H1 (cell line): Measurements from ENCODE around the gene RIPOR3. TPM values are rescaled to one million over a fixed set of nuclear protein-coding genes. Genes with fewer than 3 reads are reported as not detected.

Source experiments
- CTCF ChIA-PET: fragments of 300-600 bp; sonication (Branson Sonifier 250); formaldehyde crosslinking; loops from one replicate; lab custom pipeline; 2021; ENCODE audit not compliant: partially characterized antibody; lab: Charles Lee
- POLR2A ChIA-PET: fragments of 300-600 bp; sonication (Branson Sonifier 250); formaldehyde crosslinking; loops from one replicate; lab custom pipeline; 2021; ENCODE audit warnings: inconsistent platforms; ENCODE audit not compliant: partially characterized antibody; lab: Charles Lee
- DNase-seq, 2 experiments: peaks; one replicate each; pipeline versions ENCODE4 v3.0.0 to v3.0.0-alpha.2; 2010 to 2022; ENCODE audit warnings: low spot score in 2 of 2, low read depth in 1 of 2, mixed read lengths in 1 of 2
- FAIRE-seq: peaks from 2 replicates; lab custom pipeline; 2011; peaks lifted over from hg19 to GRCh38; lab: Jason Lieb, UNC
- H2AFZ ChIP-seq: 2 replicates; pipeline ENCODE4 v1.8.1; 2012; ENCODE audit warnings: low read length, inconsistent platforms
- H2AK5ac ChIP-seq: 2 replicates; pipeline ENCODE4 v1.6.1; 2013; ENCODE audit warnings: low read depth, low read length
- H2BK120ac ChIP-seq: replicated peaks from 2 replicates; pipeline ENCODE3; 2013; ENCODE audit warnings: low read depth, low read length, inconsistent platforms
- H2BK12ac ChIP-seq: 2 replicates; pipeline ENCODE4 v1.6.1; 2013; ENCODE audit warnings: low read depth, low read length
- H2BK15ac ChIP-seq: 2 replicates; pipeline ENCODE4 v1.6.1; 2013; ENCODE audit warnings: low read length
- H2BK20ac ChIP-seq: 2 replicates; pipeline ENCODE4 v1.6.1; 2013; ENCODE audit warnings: low read length
- H2BK5ac ChIP-seq: 2 replicates; pipeline ENCODE4 v1.6.1; 2013; ENCODE audit warnings: low read depth, low read length
- H3K14ac ChIP-seq: 2 replicates; pipeline ENCODE4 v1.6.1; 2013; ENCODE audit warnings: inconsistent platforms; ENCODE audit not compliant: insufficient read length
- H3K18ac ChIP-seq: 2 replicates; pipeline ENCODE4 v1.6.1; 2013; ENCODE audit warnings: low read length; ENCODE audit errors: extremely low read depth
- H3K23ac ChIP-seq: 2 replicates; pipeline ENCODE4 v1.6.1; 2013; ENCODE audit warnings: inconsistent platforms; ENCODE audit not compliant: insufficient read length
- H3K23me2 ChIP-seq: 2 replicates; pipeline ENCODE4 v1.6.1; 2013; ENCODE audit warnings: low read depth, low read length
- H3K27ac ChIP-seq: 2 replicates; pipeline ENCODE4 v1.6.1; 2011; ENCODE audit warnings: low read depth, low read length, inconsistent platforms
- H3K27me3 ChIP-seq, 4 experiments: replicated peaks in 1 of 4; 1 replicate in 1 of 4; 2 replicates in 3 of 4; pipeline versions ENCODE4 v1.6.1 to v1.8.1; 2011 to 2013; ENCODE audit warnings: low read length in 3 of 4, mild to moderate bottlenecking in 3 of 4, inconsistent platforms in 2 of 4, mixed read lengths in 2 of 4, moderate library complexity in 1 of 4; ENCODE audit not compliant: control insufficient read depth in 3 of 4, insufficient read depth in 3 of 4; ENCODE audit errors: extremely low read depth in 1 of 4
- H3K36me3 ChIP-seq, 4 experiments: 2 replicates each; pipeline versions ENCODE4 v1.6.1 to v1.8.1; 2011 to 2013; ENCODE audit warnings: mild to moderate bottlenecking in 4 of 4, low read length in 3 of 4, moderate library complexity in 2 of 4, control low read depth in 1 of 4, inconsistent platforms in 1 of 4; ENCODE audit not compliant: insufficient read depth in 4 of 4, control insufficient read depth in 2 of 4
- H3K4ac ChIP-seq: replicated peaks from 2 replicates; pipeline ENCODE3; 2013; ENCODE audit warnings: low read length, low read depth, mixed read lengths, inconsistent platforms; ENCODE audit not compliant: insufficient read length
- H3K4me1 ChIP-seq, 4 experiments: replicated peaks in 1 of 4; 1 replicate in 1 of 4; 2 replicates in 3 of 4; pipeline versions ENCODE4 v1.6.1 to v1.8.1; 2011 to 2013; ENCODE audit warnings: low read length in 3 of 4, inconsistent platforms in 2 of 4, mixed read lengths in 1 of 4; ENCODE audit not compliant: insufficient read depth in 4 of 4, control insufficient read depth in 3 of 4
- H3K4me2 ChIP-seq, 2 experiments: 2 replicates each; pipeline versions ENCODE4 v1.6.1 to v1.8.1; 2011 to 2013; ENCODE audit warnings: low read depth in 2 of 2, low read length in 2 of 2, control low read depth in 1 of 2, inconsistent platforms in 1 of 2, mild to moderate bottlenecking in 1 of 2; ENCODE audit not compliant: insufficient read depth in 1 of 2
- H3K4me3 ChIP-seq, 4 experiments: fragments of 200-600, 300-600 bp in 1 of 4; sonication (generic), shearing (Covaris generic), sonication (Bioruptor Twin) in 1 of 4; 2 replicates each; pipeline versions ENCODE4 v1.5.1 to v1.8.1; 2011 to 2016; ENCODE audit warnings: low read length in 4 of 4, low read depth in 3 of 4, control low read depth in 2 of 4, inconsistent platforms in 2 of 4, mild to moderate bottlenecking in 2 of 4, mixed read lengths in 1 of 4, moderate library complexity in 1 of 4; ENCODE audit not compliant: insufficient read depth in 2 of 4; ENCODE audit errors: extremely low read depth in 1 of 4
- H3K56ac ChIP-seq: replicated peaks from 2 replicates; pipeline ENCODE3; 2013; ENCODE audit warnings: low read depth, mild to moderate bottlenecking, mixed read lengths, low read length, inconsistent platforms; ENCODE audit not compliant: insufficient read length
- H3K79me1 ChIP-seq: 2 replicates; pipeline ENCODE4 v1.6.1; 2013; ENCODE audit warnings: low read depth, low read length, control low read depth
- H3K79me2 ChIP-seq, 2 experiments: 2 replicates each; pipeline versions ENCODE4 v1.6.1 to v1.8.1; 2012 to 2013; ENCODE audit warnings: low read length in 2 of 2, mild to moderate bottlenecking in 2 of 2, inconsistent platforms in 1 of 2; ENCODE audit not compliant: insufficient read depth in 2 of 2, control insufficient read depth in 1 of 2
- H3K9ac ChIP-seq, 4 experiments: replicated peaks in 1 of 4; 1 replicate in 1 of 4; 2 replicates in 3 of 4; pipeline versions ENCODE4 v1.6.1 to v1.8.1; 2011 to 2013; ENCODE audit warnings: low read depth in 3 of 4, low read length in 3 of 4, control low read depth in 2 of 4, mild to moderate bottlenecking in 2 of 4, moderate library complexity in 2 of 4, inconsistent platforms in 1 of 4; ENCODE audit errors: extremely low read depth in 1 of 4
- H3K9me3 ChIP-seq, 2 experiments: 2 replicates each; pipeline versions ENCODE4 v1.6.1 to v1.8.1; 2012 to 2013; ENCODE audit warnings: mild to moderate bottlenecking in 2 of 2, moderate library complexity in 2 of 2, control low read depth in 1 of 2, inconsistent platforms in 1 of 2, low read depth in 1 of 2, low read length in 1 of 2, mixed read lengths in 1 of 2; ENCODE audit not compliant: insufficient read depth in 2 of 2
- H4K20me1 ChIP-seq, 2 experiments: replicated peaks in 1 of 2; 2 replicates each; pipeline versions ENCODE3 to v1.8.1; 2011 to 2013; ENCODE audit warnings: inconsistent platforms in 2 of 2, low read length in 2 of 2, mild to moderate bottlenecking in 1 of 2; ENCODE audit not compliant: insufficient read depth in 2 of 2, control insufficient read depth in 1 of 2
- H4K5ac ChIP-seq: 2 replicates; pipeline ENCODE4 v1.6.1; 2013; ENCODE audit warnings: low read length, low read depth, mixed read lengths, inconsistent platforms; ENCODE audit not compliant: insufficient read length
- H4K8ac ChIP-seq: 2 replicates; pipeline ENCODE4 v1.8.0; 2013; ENCODE audit warnings: mild to moderate bottlenecking, moderate library complexity, low read length, inconsistent platforms; ENCODE audit not compliant: insufficient read depth; ENCODE audit errors: extremely low read depth
- H4K91ac ChIP-seq: replicated peaks from 2 replicates; pipeline ENCODE3; 2013; ENCODE audit warnings: low read length, mixed read lengths, inconsistent platforms; ENCODE audit not compliant: insufficient read length
- CBX5 ChIP-seq: fragments of 300-800, 300-1000 bp; sonication (generic); IDR thresholded peaks from 2 replicates; pipeline ENCODE4 v1.7.1; 2016; ENCODE audit warnings: antibody characterized with exemption, low read length, low read depth
- CHD1 ChIP-seq: IDR thresholded peaks from 2 replicates; pipeline ENCODE4 v1.6.1; 2012; ENCODE audit warnings: low read depth, low read length, improper control_type of control experiment
- CTBP2 ChIP-seq: IDR thresholded peaks from 2 replicates; pipeline ENCODE4 v1.7.0; 2011; ENCODE audit warnings: borderline replicate concordance, mild to moderate bottlenecking, moderate library complexity, mixed read lengths, low read length; ENCODE audit not compliant: insufficient read depth, insufficient read length
- JUN ChIP-seq: IDR thresholded peaks from 2 replicates; pipeline ENCODE4 v1.6.1; 2011; ENCODE audit warnings: low read depth, mild to moderate bottlenecking, improper control_type of control experiment, low read length
- RNF2 ChIP-seq: fragments of 200-900, 300-1000 bp; sonication (generic); IDR thresholded peaks from 2 replicates; pipeline ENCODE4 v1.7.1; 2016; ENCODE audit warnings: borderline replicate concordance, low read depth, mild to moderate bottlenecking, antibody characterized with exemption, low read length; ENCODE audit not compliant: poor library complexity, severe bottlenecking; ENCODE audit errors: missing control alignments
- SIN3A ChIP-seq, 2 experiments: IDR thresholded peaks in 1 of 2; conservative IDR thresholded peaks in 1 of 2; 2 replicates each; pipeline ENCODE4 v1.6.1; 2011 to 2012; ENCODE audit warnings: low read length in 2 of 2, improper control_type of control experiment in 1 of 2, low read depth in 1 of 2, mild to moderate bottlenecking in 1 of 2
- SIRT6 ChIP-seq: IDR thresholded peaks from one replicate; pipeline ENCODE4 v1.7.1; 2012; ENCODE audit warnings: low read length, inconsistent platforms
- SP1 ChIP-seq: IDR thresholded peaks from 2 replicates; pipeline ENCODE4 v1.6.1; 2011; ENCODE audit warnings: low read depth, low read length
- SP2 ChIP-seq: IDR thresholded peaks from 2 replicates; pipeline ENCODE4 v1.6.1; 2012; ENCODE audit warnings: mild to moderate bottlenecking, low read length, inconsistent platforms
- TCF12 ChIP-seq: IDR thresholded peaks from 2 replicates; pipeline ENCODE4 v1.6.1; 2011; ENCODE audit warnings: low read depth, mild to moderate bottlenecking, low read length
- USF2 ChIP-seq: IDR thresholded peaks from 2 replicates; pipeline ENCODE4 v1.6.1; 2011; ENCODE audit warnings: low read length, improper control_type of control experiment
- WGBS, 2 experiments: shearing (Covaris generic) in 1 of 2; methylation state at CpG; one replicate each; pipeline versions ENCODE4 v1.1.6 to v1.1.7; 2013 to 2015; ENCODE audit warnings: low lambda C conversion rate in 2 of 2, mixed read lengths in 2 of 2, inconsistent platforms in 1 of 2, low coverage in 1 of 2, missing lambda C conversion rate in 1 of 2; ENCODE audit not compliant: insufficient replicate concordance in 2 of 2, insufficient coverage in 1 of 2, insufficient read length in 1 of 2; ENCODE audit errors: extremely low coverage in 1 of 2, missing lambda C conversion rate in 1 of 2; 5-methylcytosine and 5-hydroxymethylcytosine counted together
- polyA plus RNA-seq, 7 experiments: library from polyadenylated mRNA; depleted of rRNA in 3 of 7; stranded (reverse) in 5 of 7; unstranded in 2 of 7; fragments of >200 nt in 5 of 7; fragments of 200-250 nt in 2 of 7; gene quantifications; 1 replicate in 5 of 7; 2 replicates in 1 of 7; 4 replicates in 1 of 7; pipeline versions ENCODE4 v1.2.1 to v1.2.3, GENCODE V29; 2011 to 2013; ENCODE audit warnings: missing spikeins in 2 of 7, mixed read lengths in 2 of 7
- total RNA-seq: library from RNA; stranded (reverse); fragmentation: NEBNext Ultra II Directional; extraction: Animal tissue kit (Norgen Biotek cat#: 25700); gene quantifications from 2 replicates; pipeline ENCODE4 v1.2.1, GENCODE V29; 2021

The RIPOR3 gene
- total and polyA plus RNA-seq, 2 of the 8 experiments (the other 6 are each of a cell fraction or from before 2014, with no cell fraction given), result 3.6 to 4.5 TPM

GRCh38 chr20:50557549-50558134, 133.7 kb downstream of the RIPOR3 start:
- H3K14ac ChIP-seq, result no peak overlapping the region
- peaks cover under 1% of the 10 kb centered on the region; the same call in 1 of the 2 replicates for H3K23me2 ChIP-seq
- no peak overlapping the region for H3K56ac ChIP-seq
- H3K27me3 ChIP-seq, result no peaks in the 10 kb centered on the region
- H3K9me3 ChIP-seq, result no peaks in the 10 kb centered on the region
- no peak overlapping the region for H2BK12ac ChIP-seq
- no peak for FAIRE-seq
- CTCF ChIA-PET, result interaction anchor here (0.7 to 1.4 kb wide), 3 partner anchors 9 to 833 kb away, joined by 3 read pairs; no protein-coding TSS in a partner anchor
- no peak overlapping the region for H4K91ac ChIP-seq
- H3K4me3 ChIP-seq, result no peak overlapping the region
- no peak for DNase-seq
- no peak overlapping the region for H4K5ac ChIP-seq
- no peak overlapping the region for H2AK5ac ChIP-seq
- H4K8ac ChIP-seq, result no peak overlapping the region
- H4K20me1 ChIP-seq, result peaks cover 0 to 7% of the 10 kb centered on the region in 2 experiments
- H3K36me3 ChIP-seq, result peaks cover 0 to 8% (median 3%) of the 10 kb centered on the region in 4 experiments; a peak in 2 of 8 replicates
- no peak overlapping the region for H2AFZ ChIP-seq
- no peaks in the 10 kb centered on the region for H3K4me1 ChIP-seq
- POLR2A ChIA-PET, result interaction anchor here (0.6 to 2.3 kb wide), 2 partner anchors 13 to 66 kb away, joined by 3 to 4 read pairs; no protein-coding TSS in a partner anchor
- H2BK120ac ChIP-seq, result no peak overlapping the region
- H2BK5ac ChIP-seq, result no peak overlapping the region
- WGBS, 2 experiments, result 95% methylated on average over 11 of the region's 11 CpGs; no CpG with 5 or more reads in 1 of the 2 experiments
- no peak overlapping the region for H2BK15ac ChIP-seq
- no peak for TF ChIP-seq CHD1
- TF ChIP-seq SIRT6, result no peak
- no peak for TF ChIP-seq CBX5
- TF ChIP-seq SP2, result no peak
- no peak for TF ChIP-seq TCF12
- TF ChIP-seq SIN3A (conservative IDR thresholded peaks at IDR 0.05 in 1 of 2, IDR thresholded peaks at IDR 0.05 in 1 of 2; ENCODE audit: low read depth in 1 of 2, low read length in 2 of 2), result no peak
- TF ChIP-seq CTBP2, result no peak
- TF ChIP-seq USF2, result no peak
- TF ChIP-seq JUN, result no peak
- no peak for TF ChIP-seq RNF2
- TF ChIP-seq SP1, result no peak
- no peak overlapping the region for H3K27ac ChIP-seq
- H3K4ac ChIP-seq, result no peak overlapping the region
- H2BK20ac ChIP-seq, result no peak overlapping the region
- H3K4me2 ChIP-seq, result no peak overlapping the region
- no peak overlapping the region for H3K18ac ChIP-seq
- no peak overlapping the region for H3K9ac ChIP-seq
- peaks cover 0 to 7% of the 10 kb centered on the region in 2 experiments; a peak in 1 of 4 replicates for H3K79me2 ChIP-seq
- peaks cover 6% of the 10 kb centered on the region for H3K79me1 ChIP-seq
- H3K23ac ChIP-seq, result no peak overlapping the region
